ENCODE data around the gene NCK2.

Gene NCK2

DNA sequence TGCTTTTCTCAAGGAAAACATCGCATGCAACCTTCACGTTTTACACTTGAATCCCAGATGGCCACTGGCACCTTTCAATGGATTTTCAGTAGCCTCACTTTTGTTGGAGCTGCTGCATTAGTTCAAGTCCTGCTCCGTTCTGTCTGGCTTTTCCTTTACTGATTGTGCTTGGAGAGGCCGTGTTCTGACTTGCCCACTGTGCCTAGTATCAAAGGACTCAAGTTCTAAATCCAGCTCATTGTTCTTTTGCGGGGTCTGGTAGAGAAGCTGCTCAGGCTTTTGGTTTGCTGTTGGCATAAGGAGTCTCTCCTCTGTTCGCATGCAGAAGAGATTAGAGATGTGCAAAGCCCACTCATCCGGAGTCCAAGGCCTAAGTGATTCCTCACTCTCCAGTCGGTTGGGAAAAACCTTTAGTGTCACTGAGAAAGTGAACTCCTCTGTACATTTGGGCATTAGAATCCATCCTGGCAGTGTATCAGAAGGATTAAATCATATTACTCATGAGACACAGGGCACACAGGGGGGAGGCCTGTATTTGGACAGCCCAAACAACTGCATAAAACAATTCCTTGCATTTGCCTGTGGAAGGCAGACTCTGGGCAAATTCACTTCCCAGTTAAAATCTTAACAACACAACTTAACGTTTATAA, 69.7 kb downstream of the NCK2 start:
- DNase-seq (ENCODE audit: low spot score): no peak

DNA sequence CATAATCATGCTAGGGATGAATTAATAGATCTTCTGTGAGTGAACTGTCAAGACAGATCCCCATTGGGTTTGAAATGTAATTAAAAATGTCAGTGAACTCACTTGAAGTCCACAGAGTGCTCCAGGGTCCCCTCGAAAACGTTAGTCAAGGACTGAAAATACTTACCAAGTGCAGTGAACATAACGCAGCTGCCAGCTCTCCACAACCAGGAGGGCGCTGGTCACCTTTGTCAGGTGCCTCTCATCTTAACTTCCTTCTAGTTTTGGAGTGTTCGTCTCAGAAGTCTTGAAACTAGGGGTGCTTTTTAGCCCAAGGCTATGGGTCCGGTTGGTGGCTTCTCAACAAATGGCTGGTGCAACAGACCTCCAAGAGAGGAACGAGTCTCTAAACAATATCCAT, 70.7 kb downstream of the NCK2 start:
- no peak for DNase-seq (ENCODE audit: low spot score)

DNA sequence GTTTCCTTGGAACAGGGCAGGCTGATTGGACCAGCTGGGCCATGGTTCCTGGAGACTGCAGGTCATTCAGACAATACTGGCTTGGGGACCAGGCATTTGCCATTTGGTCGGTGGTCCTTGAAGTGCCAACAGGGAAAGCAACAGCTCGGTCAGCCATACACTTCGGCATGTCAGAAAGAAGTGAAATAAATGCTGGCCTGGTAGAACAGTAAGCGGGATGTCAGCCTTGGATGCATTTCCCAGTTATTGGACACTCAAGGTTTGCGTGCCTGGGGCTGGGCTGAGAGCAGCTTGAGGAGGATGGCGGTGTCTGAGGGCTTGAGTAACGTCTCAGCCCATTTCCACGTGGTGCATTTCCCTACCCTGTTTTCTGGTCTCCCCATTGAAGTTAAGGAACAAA, 75.4 kb downstream of the NCK2 start:
- no peak for DNase-seq (ENCODE audit: low spot score)

DNA sequence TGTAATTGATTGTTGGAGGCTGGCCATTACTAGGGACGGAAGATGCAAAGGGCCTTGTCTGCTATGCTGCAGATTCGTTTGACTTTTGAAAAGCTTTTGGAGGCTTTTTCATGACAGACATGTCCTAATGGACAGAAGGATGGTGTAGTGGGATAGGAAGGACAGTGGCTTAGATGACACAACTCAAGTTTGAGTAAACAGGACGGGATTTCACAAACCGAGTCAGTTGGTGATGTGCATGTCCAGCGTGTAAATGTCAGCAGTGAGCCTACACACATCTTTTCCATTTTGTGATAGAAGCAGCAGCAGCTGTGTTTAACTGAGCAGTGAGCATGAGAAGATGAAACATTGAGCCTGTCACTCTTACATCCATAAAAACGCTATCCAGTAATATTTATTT, 76.0 kb downstream of the NCK2 start:
- DNase-seq (ENCODE audit: low spot score): no peak

DNA sequence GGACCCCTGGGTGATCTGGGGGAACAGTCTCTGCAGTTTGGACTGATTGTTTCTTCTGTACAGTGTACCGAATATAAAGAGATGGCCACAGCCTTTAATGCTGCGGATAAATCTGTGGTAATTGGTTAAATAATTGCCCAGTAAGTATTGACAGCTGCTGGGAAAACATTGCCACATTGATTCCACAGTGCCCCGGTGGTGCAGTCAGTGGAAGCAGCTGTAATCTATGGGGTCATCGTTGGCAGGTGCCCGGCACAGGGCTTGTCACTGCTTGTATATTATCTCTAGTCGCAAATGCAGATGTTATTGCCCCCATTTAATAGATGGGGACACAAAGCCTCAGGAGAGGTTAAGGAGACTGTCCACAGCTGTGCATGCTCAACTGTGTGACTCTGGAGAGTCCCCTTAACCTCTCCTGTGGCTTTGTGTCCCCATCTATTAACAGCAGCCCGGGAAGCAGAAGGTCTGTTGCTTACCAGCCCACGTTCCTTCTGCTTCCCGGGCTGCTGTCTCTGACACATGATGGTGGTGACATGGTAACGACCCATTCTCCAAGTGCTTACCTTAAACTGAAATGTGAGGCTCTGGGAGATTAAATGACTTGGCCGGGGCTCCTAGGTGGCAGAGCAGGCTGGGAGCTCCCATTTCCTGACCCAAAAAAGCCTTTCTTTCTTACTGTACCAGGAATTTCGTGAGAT, 76.9 kb downstream of the NCK2 start:
- DNase-seq (ENCODE audit: low spot score): no peak

DNA sequence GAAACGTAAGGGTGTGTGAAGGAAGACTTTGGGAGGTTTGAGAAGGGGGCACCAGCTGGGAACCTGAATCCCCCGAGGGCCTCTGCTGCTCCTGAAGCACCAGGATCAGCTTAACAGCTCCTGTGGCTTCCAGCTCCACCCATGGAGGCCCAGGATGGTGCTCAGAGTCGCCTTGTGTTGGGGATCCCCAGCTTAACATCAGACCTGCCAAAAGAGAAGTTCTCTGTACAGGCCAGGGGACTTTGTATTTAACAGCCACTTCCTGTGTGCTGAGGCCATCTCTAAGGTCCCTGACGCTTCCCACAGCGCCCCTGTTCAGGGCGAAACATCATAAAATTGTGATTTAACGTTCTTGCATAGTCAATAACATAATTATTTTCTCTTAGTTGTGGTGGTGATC, 77.5 kb downstream of the NCK2 start:
- DNase-seq (ENCODE audit: low spot score): no peak

DNA sequence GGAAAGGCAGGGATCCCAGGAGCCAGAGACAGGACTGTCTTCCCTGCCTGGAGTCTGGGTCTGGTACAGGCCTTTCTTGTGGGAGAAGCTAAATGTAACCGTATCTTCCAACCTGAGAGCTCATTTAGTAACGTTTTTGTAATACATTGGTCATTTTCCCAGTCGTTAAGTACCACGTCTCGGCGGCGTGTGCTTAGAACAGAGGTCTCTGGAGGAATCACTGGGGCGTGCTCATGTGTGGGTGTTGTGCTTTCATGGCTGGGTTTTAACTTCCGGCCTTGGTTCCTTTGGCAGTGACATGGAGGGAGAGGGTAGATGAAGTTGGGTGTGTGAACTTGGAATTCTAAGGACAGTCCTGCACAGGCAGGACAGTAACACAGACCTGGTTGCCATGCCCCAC, 79.7 kb downstream of the NCK2 start:
- no peak for DNase-seq (ENCODE audit: low spot score)

DNA sequence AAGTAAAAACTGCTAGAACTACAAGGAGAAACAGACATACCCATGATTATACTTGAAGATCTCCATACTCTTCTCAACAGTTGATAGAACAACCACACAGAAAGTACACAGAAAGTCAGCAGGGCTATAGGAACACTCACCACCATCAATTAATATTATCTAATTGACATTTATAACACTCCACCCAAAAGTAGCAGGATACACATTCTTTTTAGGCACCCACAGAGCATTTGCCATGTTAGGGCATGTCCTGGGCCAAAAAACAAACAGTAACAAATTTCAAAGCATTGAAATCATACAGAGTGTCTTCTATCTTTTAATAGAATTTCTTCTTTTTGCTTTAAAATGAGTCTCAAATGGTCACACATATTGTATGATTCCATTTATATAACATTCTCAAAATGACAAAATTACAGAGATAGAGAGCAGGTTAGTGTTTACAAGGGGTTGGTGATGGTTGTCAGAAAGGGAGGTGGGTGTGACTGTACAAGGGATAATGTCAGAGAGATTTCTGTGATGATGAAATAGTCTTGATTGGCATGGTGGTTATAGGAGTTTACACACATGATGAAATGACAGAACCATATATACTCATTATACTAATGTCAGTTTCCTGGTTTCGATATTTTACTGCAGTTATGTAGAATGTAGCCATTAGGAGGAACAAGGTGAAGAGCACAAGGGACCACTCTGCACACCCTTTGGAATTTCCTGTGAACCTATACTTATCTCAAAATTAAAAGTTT, 82.8 kb downstream of the NCK2 start:
- DNase-seq (ENCODE audit: low spot score): no peak

DNA sequence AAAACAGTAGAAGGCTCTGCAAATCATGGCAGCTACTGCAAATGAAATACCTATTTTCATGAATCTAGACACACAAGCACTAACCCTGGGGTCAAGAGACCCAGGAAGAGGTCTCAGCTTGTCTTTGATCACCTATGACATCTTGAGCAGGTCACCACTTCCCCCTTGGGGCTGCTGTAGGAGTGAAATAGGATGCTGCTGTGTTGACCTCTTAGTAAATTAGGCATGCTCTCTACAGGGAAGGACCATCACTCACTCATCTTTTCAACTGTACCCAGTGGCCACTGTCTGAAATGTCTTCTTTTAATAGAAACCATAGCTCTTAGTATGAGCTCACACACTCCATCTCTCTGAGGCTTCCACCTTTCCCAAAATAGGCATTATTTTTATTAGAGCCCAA, 83.8 kb downstream of the NCK2 start:
- DNase-seq (ENCODE audit: low spot score): no peak

DNA sequence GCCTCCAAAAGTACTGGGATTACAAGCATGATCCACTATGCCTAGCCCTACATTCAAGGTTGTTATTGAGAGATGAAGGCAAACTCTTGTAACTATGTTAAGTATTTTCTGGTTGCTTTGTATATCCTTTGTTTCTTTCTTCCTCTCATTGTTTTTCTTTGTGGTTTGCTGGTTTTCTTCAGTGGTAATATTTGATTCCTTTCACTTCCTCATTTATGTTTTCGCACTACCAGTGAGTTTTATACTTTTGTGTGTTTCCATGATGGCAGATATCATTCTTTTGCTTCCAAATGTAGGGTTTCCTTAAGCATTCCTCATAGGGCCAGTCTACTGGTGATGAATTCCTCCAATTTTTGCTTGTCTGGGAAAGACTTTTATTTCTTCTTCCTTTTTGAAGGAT, 90.2 kb downstream of the NCK2 start:
- no peak for DNase-seq (ENCODE audit: low spot score)

DNA sequence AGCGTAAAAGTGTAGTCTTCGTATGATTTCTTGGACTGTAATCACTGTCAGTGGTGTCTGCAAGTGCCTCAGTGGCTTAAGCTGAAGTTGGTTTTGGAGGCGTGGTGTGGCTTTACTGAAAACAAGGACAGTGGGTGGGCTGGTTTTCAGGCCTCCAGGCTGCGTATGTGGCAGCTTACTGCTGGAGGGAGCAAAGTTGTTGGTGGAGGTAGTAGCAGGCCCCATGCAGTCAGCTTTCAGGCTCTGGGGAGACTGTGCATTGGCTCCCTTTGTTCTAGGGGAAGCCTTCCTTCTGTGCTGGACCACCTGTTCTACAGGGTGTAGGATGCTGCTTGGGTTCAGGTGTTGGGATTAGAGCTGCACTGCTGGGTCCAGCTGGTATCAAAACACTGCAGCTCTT, 91.6 kb downstream of the NCK2 start:
- no peak for DNase-seq (ENCODE audit: low spot score)

DNA sequence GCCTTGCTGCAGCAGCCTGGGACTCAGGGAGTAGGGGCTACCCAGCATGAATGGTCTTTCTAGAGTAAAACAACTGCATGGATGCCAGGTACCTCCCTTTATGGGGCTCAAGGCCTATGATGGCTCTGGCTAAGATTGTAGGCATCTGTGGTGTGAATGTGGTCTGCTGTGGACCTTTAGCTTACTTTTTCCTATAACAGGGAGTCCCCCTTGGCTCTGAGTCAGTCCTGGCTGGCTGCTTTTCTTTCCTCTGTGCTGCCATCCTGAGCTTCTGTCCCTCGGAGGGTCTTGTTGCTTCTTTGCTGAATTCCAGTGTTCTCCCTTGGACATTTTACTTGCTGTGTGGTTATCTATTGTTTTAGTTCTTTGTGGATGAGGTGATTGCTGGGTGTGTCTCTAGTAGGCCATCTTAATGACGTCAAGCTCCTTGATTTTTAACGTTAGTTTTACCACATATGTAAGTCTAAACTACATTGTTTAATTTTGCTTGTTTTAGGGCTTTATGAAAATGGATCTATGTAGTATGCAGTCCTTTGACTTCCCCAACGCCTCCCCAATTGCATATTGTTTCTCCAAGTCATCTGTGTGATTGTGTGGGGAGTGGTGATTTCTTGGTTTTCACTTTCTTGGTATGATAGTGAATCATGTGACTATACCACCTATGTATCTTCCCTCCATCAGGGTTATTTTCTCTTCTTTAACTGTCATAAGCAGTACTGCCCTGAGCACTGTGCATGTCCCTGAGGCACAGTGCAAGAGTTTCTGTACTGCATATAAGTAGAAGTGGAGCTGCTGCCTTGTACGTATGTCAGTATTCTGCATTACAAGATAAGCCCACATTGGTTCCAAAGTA, 92.4 kb downstream of the NCK2 start:
- DNase-seq (ENCODE audit: low spot score): no peak

DNA sequence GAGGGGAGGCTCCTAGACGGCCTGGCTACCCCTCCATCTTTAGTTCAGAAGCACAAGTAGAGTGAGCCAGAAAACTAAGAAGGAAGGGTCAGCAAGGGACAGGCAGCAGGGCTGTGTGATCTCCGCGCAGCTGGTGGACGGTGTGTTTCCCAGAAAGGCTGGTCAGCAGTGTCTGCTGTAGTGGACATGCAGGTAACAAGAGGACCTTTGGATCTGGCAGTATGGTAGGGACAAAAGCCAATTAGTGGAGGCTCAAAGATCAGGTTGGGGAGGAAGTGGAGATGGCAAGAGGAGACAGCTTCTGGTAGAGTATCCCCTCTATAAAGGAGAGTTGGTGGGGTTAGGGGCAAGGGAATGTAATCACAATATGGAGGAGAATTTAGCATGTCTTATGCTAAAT, 95.1 kb downstream of the NCK2 start:
- DNase-seq (ENCODE audit: low spot score): no peak

DNA sequence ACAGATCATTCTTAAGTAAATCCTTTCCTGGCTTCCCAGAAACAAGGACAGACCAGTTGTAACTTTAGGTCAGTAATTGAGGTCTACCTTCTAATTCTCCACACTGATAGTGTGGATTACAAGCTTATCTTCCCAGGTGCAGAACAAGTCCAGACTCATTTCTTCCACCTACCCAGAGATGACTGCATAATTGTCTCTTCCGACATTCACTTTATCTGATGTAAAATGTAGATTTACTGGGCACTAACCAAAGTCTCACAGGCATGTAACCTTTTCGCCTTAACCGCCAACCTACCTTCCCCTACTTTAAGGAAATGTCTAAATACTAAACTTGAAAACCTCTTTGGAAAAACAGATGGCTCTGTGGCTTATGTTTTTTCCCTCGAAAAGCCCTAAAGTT, 96.2 kb downstream of the NCK2 start:
- no peak for DNase-seq (ENCODE audit: low spot score)

DNA sequence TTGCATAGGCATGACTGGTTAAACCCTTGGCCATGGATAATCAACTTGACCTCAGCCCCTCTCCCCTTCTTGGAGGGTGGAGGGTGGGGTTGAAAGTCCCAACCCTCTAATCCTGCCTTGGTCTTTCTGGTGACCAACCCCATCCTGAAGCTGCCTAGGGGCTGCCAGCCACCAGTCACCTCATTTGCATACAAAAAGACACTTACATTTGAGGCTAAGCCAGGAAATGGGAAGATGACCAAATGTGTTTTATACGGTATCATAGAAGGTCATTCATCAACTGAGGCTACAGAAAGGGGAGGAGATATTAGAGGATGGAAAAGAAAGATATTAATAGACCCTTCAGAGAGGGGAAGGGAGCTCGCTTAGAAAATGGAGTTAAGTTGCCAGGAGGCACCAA, 96.8 kb downstream of the NCK2 start:
- DNase-seq (ENCODE audit: low spot score): no peak

DNA sequence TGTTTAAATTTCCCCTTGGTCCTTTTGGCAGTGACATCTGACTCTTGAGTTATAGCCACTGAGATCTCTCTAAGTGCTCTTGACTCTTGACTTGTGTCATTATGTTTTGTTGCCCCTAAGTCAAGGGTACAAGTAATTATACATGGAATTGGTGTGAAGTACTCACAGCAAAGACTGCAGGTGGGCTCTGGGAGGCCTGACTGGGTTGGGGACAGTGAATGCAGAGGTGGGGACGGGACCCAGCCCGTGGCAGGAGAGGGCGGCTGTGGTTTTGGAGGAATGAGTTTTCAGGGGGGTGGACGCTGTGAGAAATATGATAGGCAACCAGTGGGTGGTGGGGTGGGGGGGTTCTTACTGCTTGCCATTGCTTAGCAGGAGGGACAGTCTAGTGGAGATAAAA, 97.8 kb downstream of the NCK2 start:
- DNase-seq (ENCODE audit: low spot score): no peak

DNA sequence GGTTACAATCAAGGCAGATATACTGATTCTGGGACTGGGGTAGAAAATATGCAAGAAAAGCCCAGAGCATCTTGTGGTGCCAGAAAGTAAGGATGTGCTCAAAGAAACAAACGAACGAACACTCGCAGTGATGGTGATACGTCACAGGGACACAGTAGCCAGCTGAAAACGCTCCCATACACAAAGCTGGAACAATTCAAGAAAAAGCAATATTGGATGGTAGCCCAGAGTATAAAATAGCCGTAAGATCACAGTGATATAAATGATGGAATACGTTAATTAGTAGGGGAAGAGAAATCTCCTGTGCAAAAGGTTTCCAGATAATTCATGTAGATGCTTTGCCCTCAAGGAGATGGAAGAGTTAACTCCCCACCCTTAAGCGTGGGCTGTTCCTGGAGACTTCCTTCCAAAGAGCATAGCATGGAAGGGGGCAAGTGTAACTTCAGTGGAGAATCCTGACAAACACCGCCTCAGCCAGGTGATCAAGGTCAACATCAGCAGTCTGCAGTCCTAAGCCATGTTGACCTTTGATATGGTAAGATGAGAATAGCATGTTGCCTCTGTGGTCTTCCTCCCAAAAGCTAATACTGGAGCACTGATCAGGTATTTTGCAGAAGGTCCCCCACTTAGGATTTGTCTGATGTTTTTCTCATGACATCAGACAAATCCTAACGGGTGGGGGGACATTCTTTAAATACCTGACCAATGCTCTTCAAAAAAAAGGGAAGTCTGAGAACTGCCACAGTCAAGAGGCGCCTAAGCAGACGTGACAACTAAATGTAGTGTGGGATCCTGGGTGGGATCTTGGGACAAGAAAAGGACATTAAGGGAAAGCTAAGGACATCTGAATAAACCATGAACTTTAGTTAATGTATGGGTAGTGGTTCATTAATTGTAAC, 99.0 kb downstream of the NCK2 start:
- DNase-seq (ENCODE audit: low spot score): no peak

DNA sequence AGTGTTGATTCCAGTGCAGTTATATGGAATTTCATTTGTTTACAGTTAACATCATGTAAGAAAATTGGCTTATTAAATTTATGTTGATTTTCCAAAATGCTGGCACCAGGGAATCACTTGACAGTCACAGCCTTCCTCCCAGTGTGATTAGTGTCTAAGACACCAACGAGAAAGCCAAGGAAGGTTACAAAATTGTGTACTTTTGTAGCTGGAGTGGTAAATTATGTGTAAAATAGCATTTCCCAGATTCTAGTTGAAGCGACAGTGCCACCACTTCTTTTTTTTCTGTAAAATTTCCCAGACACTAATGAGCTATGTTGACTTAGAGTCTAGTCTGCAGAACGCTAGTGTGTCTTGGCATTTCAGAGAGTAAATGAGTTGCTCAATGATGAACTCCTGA, 101.3 kb downstream of the NCK2 start:
- DNase-seq (ENCODE audit: low spot score): no peak

DNA sequence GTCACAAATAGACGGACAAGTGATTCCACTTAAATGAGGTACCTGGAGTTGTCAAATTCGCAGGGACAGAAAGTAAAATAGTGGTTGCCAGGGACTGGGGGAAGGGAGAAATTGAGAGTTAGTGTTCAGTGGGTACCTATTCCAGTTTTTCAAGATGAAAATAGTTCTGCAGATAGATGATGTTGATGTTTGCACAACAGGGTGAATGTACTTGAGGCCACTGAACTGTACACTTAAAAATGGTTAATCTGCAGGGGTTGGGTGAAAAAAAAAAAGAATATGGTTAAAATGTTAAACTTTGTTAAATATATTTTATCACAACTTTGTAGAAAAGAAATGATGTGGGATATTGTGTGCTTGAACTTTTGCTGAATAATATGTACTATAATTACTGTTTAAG, 102.3 kb downstream of the NCK2 start:
- no peak for DNase-seq (ENCODE audit: low spot score)

DNA sequence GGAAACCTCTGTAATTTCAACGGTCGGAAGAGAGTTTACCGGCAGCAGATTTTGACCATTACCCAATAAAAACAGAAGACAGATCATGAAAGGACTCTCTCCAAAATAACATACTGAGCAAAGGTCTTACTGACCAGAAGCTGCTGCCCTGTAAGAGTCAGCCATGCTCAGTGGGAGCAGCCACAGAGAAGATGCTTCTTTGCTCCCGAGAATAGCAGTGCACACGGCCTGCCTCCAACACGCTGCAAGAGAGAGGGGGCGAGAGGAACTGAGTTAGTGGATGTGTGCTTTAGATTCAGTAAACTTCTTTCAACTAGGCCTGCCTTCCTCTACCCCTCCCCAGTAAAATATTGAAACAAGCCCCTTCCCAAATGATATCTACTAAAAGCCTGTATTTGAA, 103.7 kb downstream of the NCK2 start:
- DNase-seq (ENCODE audit: low spot score): no peak

DNA sequence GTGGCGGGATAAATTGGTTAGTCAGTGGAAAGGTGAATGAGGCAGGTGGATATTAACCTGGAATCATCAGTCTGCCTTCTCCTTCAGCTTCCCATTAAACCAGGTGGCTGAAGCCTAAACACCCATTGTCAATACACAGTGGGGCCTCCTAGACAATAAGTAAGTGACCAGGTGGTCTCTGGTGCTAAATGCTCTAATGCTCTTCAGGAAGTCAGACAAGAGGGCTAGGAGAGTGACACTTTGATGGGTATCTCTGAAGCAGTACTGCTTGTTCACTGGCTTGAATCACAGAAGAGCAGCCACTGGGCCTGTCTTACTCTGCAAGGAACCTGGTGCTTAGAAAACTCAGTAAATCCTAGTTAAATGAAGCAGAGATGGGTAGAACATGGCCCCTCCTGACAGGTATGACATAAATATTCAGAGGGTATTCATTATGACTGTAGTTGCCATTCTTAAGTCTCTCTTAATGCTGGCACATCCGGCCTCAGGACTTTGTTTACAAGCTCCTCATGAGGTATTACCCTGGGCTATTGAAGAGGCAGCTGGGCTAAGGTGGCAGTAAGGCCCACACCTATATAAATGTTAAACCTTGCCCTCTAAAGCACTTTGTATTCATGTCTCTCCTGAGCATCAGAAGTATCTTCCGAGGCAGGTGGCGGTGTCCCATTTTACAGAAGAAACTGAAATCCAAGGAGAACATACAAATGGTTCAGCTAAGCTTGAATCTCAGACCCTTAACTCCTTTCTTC, 104.9 kb downstream of the NCK2 start:
- no peak for DNase-seq (ENCODE audit: low spot score)

Data from left forelimb (tissue), 1 donor.